GM12875 (cell line): ENCODE results near the gene ARL15.

Experiments used
- H3K4me3 ChIP-seq: one replicate; pipeline ENCODE4 v1.5.1; 2011; ENCODE audit warnings: low read depth, low read length, control low read depth
- CTCF ChIP-seq: IDR thresholded peaks from 2 replicates; pipeline ENCODE4 v1.5.1; 2011; ENCODE audit warnings: low read depth, mild to moderate bottlenecking, control low read depth, inconsistent platforms, low read length, moderate library complexity, borderline replicate concordance; ENCODE audit not compliant: insufficient read depth

ARL15 gene

GRCh38 chr5:53915120-53915519, 395.3 kb downstream of the ARL15 start:
- H3K4me3 ChIP-seq = no peak overlapping the region

GRCh38 chr5:53913941-53914340, 396.4 kb downstream of the ARL15 start:
- H3K4me3 ChIP-seq = no peak overlapping the region
- no peak for TF ChIP-seq CTCF

More at GRCh38 chr5:53915120-53915519, 395.3 kb downstream of the ARL15 start:
- TF ChIP-seq CTCF = no peak

GRCh38 chr5:53908757-53909156, 401.6 kb downstream of the ARL15 start:
- no peak for TF ChIP-seq CTCF
- no peak overlapping the region for H3K4me3 ChIP-seq

GRCh38 chr5:53907827-53908226, 402.5 kb downstream of the ARL15 start:
- no peak overlapping the region for H3K4me3 ChIP-seq
- no peak for TF ChIP-seq CTCF

- no peak overlapping the region for H3K4me3 ChIP-seq
- no peak for TF ChIP-seq CTCF
These were observed 403.6 kb downstream of the ARL15 start for GRCh38 chr5:53906736-53907135.

- H3K4me3 ChIP-seq = no peak overlapping the region
- TF ChIP-seq CTCF = no peak
These were observed 408.0 kb downstream of the ARL15 start for GRCh38 chr5:53902296-53902907.

GRCh38 chr5:53900677-53901076, 409.7 kb downstream of the ARL15 start:
- TF ChIP-seq CTCF = no peak

More at GRCh38 chr5:53900677-53901076, 409.7 kb downstream of the ARL15 start:
- no peak overlapping the region for H3K4me3 ChIP-seq
